ENCODE measurements around the gene USP3. TPM values are rescaled to one million over a fixed set of nuclear protein-coding genes. Genes with fewer than 3 reads are reported as not detected.

Gene USP3
- total RNA-seq, 4 donors from 2014 or later, result 56.1 to 93.0 (median 73.7) TPM

DNA sequence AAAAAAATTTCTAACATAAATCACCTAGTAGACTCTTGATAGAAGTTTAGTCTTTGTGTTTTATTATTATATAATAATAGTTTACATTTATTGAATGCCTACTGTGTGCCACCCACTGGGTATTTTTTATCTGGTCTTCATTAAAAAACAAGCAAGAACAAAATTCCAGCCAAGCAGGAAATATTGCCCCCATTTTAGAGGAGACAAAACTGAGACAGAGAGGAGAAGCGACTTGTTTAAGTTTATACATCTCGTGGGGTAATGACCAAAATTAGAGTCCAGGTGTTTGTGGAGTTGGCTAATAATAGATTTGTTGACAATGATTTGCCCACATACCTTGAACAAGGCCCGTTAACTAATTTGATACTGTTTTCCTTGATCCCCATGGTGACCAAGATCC lies 59.7 kb downstream of the USP3 start:
- 40 to 46% methylated on average over 2 to 3 of the region's 3 CpGs for WGBS, 2 donors (ENCODE audit: low coverage in 1 of 2)
- no peaks in the 10 kb centered on the region for H3K9me3 ChIP-seq
- peaks cover 0 to 38% (median 13%) of the 10 kb centered on the region in 4 donors for H3K36me3 ChIP-seq
- intact Hi-C loops (cut with DNase I; ENCODE audit: low total_unique reads), result no loop called here
- no peaks in the 10 kb centered on the region for H3K27me3 ChIP-seq
- no peak overlapping the region for H3K4me3 ChIP-seq
- DNase-seq, result no peak
- H3K4me1 ChIP-seq, result peaks cover 0 to 5% (median 0%) of the 10 kb centered on the region in 4 donors
- TF ChIP-seq EP300 (IDR thresholded peaks at IDR 0.05; ENCODE audit: low read depth), result no peak
- no peak for TF ChIP-seq POLR2A (IDR thresholded peaks at IDR 0.05)
- no peak for TF ChIP-seq POLR2AphosphoS5 (IDR thresholded peaks at IDR 0.05)
- TF ChIP-seq, protein P1, sequence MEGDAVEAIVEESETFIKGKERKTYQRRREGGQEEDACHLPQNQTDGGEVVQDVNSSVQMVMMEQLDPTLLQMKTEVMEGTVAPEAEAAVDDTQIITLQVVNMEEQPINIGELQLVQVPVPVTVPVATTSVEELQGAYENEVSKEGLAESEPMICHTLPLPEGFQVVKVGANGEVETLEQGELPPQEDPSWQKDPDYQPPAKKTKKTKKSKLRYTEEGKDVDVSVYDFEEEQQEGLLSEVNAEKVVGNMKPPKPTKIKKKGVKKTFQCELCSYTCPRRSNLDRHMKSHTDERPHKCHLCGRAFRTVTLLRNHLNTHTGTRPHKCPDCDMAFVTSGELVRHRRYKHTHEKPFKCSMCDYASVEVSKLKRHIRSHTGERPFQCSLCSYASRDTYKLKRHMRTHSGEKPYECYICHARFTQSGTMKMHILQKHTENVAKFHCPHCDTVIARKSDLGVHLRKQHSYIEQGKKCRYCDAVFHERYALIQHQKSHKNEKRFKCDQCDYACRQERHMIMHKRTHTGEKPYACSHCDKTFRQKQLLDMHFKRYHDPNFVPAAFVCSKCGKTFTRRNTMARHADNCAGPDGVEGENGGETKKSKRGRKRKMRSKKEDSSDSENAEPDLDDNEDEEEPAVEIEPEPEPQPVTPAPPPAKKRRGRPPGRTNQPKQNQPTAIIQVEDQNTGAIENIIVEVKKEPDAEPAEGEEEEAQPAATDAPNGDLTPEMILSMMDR (IDR thresholded peaks at IDR 0.05), result no peak
- H3K27ac ChIP-seq, result no peak overlapping the region
- in situ Hi-C loops (cut with MboI; ENCODE audit: low pct_ligation_motif_present in 1 of 4, low pct_unique_long_range_greater_than_20kb in 1 of 4, low sequenced_read_pairs in 3 of 4), result no loop called here

DNA sequence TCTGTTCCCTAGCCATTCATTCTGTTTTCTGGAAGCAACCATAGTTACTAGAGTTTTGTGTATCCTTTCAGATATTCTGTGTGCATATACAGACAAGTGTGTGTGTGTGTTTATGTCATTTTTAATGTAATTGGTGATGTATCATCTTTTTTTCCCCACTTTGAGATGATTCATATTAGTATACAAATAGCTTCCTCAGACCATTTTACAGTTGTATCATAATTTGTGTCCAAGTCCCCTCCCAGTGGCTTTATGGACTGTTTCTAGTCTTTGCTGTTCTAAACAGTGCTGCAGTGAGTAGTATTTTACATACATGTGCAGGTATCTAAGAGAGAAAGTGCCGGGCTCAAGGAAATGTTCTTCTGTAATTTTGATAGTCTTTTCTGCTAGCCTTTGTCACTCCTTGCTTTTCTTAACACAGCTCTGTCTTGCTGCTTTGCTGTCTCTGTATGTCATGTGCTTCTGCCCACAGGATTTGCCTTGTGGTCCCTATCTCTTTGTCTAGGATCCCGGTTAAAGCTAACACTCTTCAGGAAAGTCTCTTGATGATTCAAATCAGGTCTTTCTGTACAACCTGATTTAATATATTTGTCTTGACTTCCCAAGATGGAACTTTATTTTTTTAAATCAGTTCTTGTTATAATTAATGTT lies 61.3 kb downstream of the USP3 start:
- DNase-seq, result no peak
- TF ChIP-seq POLR2A (IDR thresholded peaks at IDR 0.05), result no peak
- H3K27me3 ChIP-seq, result no peaks in the 10 kb centered on the region
- WGBS, 2 donors (ENCODE audit: low coverage in 1 of 2), result 64 to 75% methylated on average over 2 of the region's 2 CpGs
- intact Hi-C loops (cut with DNase I; ENCODE audit: low total_unique reads), result no loop called here
- peaks cover 0 to 43% (median 15%) of the 10 kb centered on the region in 4 donors for H3K36me3 ChIP-seq
- no peak overlapping the region for H3K27ac ChIP-seq
- peaks cover 0 to 5% (median 0%) of the 10 kb centered on the region in 4 donors for H3K4me1 ChIP-seq
- no peaks in the 10 kb centered on the region for H3K9me3 ChIP-seq
- in situ Hi-C loops (cut with MboI; ENCODE audit: low pct_ligation_motif_present in 1 of 4, low pct_unique_long_range_greater_than_20kb in 1 of 4, low sequenced_read_pairs in 3 of 4), result no loop called here
- H3K4me3 ChIP-seq, result no peak overlapping the region

DNA sequence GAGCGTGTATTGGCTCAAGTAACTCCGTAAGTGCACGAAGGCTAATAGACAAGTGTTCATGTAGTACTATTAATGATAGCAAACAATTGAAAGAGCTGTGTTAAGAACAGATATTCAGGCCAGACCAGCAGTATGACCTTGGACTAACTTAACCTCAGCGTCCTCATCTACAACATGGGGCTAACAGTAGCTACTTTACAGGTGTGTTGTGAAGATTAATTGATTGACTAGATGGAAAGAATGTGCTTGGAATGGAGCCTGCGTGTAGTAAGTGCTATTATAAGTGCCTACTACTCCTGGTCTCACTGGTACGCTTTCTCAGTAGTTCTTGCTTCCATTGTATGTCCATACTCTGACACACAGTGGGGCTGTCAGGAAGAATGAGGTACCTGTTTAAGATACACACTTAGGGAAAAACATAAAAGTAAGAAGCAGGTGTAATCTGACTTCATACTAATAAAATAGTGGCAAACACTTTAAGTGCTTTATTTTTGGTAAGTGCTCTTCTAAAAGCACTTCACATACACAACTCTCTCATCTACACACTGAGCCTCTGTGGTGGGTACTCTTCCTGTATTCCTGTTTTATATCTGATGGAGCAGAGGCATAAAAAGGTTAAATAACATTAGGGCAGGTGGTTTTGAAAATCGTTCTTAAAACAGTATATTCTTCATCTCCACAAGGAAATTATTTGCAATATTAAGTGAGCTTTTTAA lies 68.5 kb downstream of the USP3 start:
- TF ChIP-seq POLR2AphosphoS5 (IDR thresholded peaks at IDR 0.05) (no peak), POLR2A (IDR thresholded peaks at IDR 0.05) (no peak), EP300 (IDR thresholded peaks at IDR 0.05; ENCODE audit: low read depth) (no peak)
- TF ChIP-seq, protein P1 (IDR thresholded peaks at IDR 0.05), result no peak
- DNase-seq, result no peak
- H3K4me3 ChIP-seq, result no peak overlapping the region
- 83 to 89% methylated on average over 5 to 7 of the region's 7 CpGs for WGBS, 2 donors (ENCODE audit: low coverage in 1 of 2)
- H3K27me3 ChIP-seq, result no peaks in the 10 kb centered on the region
- H3K4me1 ChIP-seq, result no peaks in the 10 kb centered on the region
- H3K36me3 ChIP-seq, result peaks cover 0 to 58% (median 16%) of the 10 kb centered on the region in 4 donors
- no peak overlapping the region for H3K27ac ChIP-seq
- intact Hi-C loops (cut with DNase I; ENCODE audit: low total_unique reads), result no loop called here
- no peaks in the 10 kb centered on the region for H3K9me3 ChIP-seq
- in situ Hi-C loops (cut with MboI; ENCODE audit: low pct_ligation_motif_present in 1 of 4, low pct_unique_long_range_greater_than_20kb in 1 of 4, low sequenced_read_pairs in 3 of 4), result no loop called here

DNA sequence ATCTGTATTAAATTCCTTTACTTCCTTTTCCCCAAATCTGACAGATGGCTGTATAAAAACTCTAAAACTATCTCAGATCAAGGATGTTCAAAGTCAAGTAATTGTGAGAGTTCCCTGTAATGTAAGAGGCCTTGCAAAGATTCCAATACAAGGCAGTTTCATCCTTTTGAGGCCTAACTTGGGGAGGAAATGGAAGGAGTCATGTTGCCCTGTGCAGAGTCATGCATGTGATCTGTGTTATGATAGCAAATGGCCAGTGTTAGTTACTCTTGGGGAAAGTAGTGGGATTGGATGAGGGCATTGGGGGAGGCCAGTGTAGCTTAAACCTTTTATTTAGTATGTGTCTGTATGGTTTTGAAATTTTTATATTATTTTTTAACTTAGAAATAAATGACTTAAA lies 69.1 kb downstream of the USP3 start:
- H3K36me3 ChIP-seq, result peaks cover 0 to 58% (median 13%) of the 10 kb centered on the region in 4 donors
- no peaks in the 10 kb centered on the region for H3K4me1 ChIP-seq
- TF ChIP-seq POLR2AphosphoS5 (IDR thresholded peaks at IDR 0.05) (no peak), EP300 (IDR thresholded peaks at IDR 0.05; ENCODE audit: low read depth) (no peak), POLR2A (IDR thresholded peaks at IDR 0.05) (no peak)
- TF ChIP-seq, protein P1 (IDR thresholded peaks at IDR 0.05), result no peak
- no peak for DNase-seq
- no peak overlapping the region for H3K27ac ChIP-seq
- in situ Hi-C loops (cut with MboI; ENCODE audit: low pct_ligation_motif_present in 1 of 4, low pct_unique_long_range_greater_than_20kb in 1 of 4, low sequenced_read_pairs in 3 of 4), result no loop called here
- H3K9me3 ChIP-seq, result no peaks in the 10 kb centered on the region
- H3K27me3 ChIP-seq, result no peaks in the 10 kb centered on the region
- intact Hi-C loops (cut with DNase I; ENCODE audit: low total_unique reads), result no loop called here
- no peak overlapping the region for H3K4me3 ChIP-seq

Data from transverse colon (tissue), 4 donors.